Activated CD8-positive, alpha-beta memory T cell treated with anti-CD3 and anti-CD28 coated beads for 36 hours (primary cell): ENCODE data around the gene LRBA. TPM values are rescaled to one million over a fixed set of nuclear protein-coding genes. Genes with fewer than 3 reads are reported as not detected.

Experiments used
- CTCF ChIA-PET: fragments of 350-600 bp; sonication (Branson Sonifier 250); formaldehyde crosslinking; loops from one replicate; lab custom pipeline; 2021; ENCODE audit warnings: antibody characterized with exemption; lab: Charles Lee
- POLR2A ChIA-PET: fragments of 350-600 bp; sonication (Branson Sonifier 250); formaldehyde crosslinking; loops from one replicate; lab custom pipeline; 2021; ENCODE audit warnings: antibody characterized with exemption; lab: Charles Lee
- total RNA-seq, 2 experiments: library from RNA; stranded (reverse); gene quantifications; one replicate each; pipeline ENCODE4 v1.2.3, GENCODE V29; 2021

LRBA gene
- total RNA-seq, 2 experiments from 2014 or later: 62.2 to 64.8 TPM

- ChIA-PET CTCF (no interaction called here), POLR2A (no interaction called here)
Measured at GRCh38 chr4:150240011-150240410, 775.1 kb downstream of the LRBA start.

GRCh38 chr4:150238591-150238990 is 776.5 kb downstream of the LRBA start:
- POLR2A ChIA-PET: no interaction called here

GRCh38 chr4:150237110-150237872 is 777.8 kb downstream of the LRBA start:
- ChIA-PET POLR2A (no interaction called here), CTCF (no interaction called here)

More at GRCh38 chr4:150238591-150238990, 776.5 kb downstream of the LRBA start:
- CTCF ChIA-PET: no interaction called here

GRCh38 chr4:150236626-150237025 is 778.5 kb downstream of the LRBA start:
- CTCF ChIA-PET: no interaction called here

GRCh38 chr4:150235808-150236271 is 779.2 kb downstream of the LRBA start:
- POLR2A ChIA-PET: no interaction called here

More at GRCh38 chr4:150236626-150237025, 778.5 kb downstream of the LRBA start:
- POLR2A ChIA-PET: no interaction called here

GRCh38 chr4:150235317-150235716 is 779.8 kb downstream of the LRBA start:
- CTCF ChIA-PET: no interaction called here
- POLR2A ChIA-PET: no interaction called here

More at GRCh38 chr4:150235808-150236271, 779.2 kb downstream of the LRBA start:
- CTCF ChIA-PET: no interaction called here

- ChIA-PET POLR2A (no interaction called here), CTCF (no interaction called here)
Measured at GRCh38 chr4:150234246-150234645, 780.8 kb downstream of the LRBA start.

GRCh38 chr4:150232029-150232428 is 783.1 kb downstream of the LRBA start:
- CTCF ChIA-PET: interaction anchor here (0.6 kb wide), 1 partner anchor 188 kb away, joined by 3 read pairs; no protein-coding TSS in a partner anchor
- POLR2A ChIA-PET: no interaction called here

GRCh38 chr4:150231107-150231770 is 783.8 kb downstream of the LRBA start:
- CTCF ChIA-PET: no interaction called here

GRCh38 chr4:150230561-150230960 is 784.5 kb downstream of the LRBA start:
- ChIA-PET CTCF (no interaction called here), POLR2A (no interaction called here)

More at GRCh38 chr4:150231107-150231770, 783.8 kb downstream of the LRBA start:
- POLR2A ChIA-PET: no interaction called here

GRCh38 chr4:150229520-150229919 is 785.6 kb downstream of the LRBA start:
- CTCF ChIA-PET: no interaction called here
- POLR2A ChIA-PET: no interaction called here

- CTCF ChIA-PET: no interaction called here
- POLR2A ChIA-PET: no interaction called here
Measured at GRCh38 chr4:150224896-150225591, 790.0 kb downstream of the LRBA start.

GRCh38 chr4:150219841-150220240 is 795.2 kb downstream of the LRBA start:
- ChIA-PET CTCF (interaction anchor here (1.1 kb wide), 1 partner anchor 22 kb away, joined by 3 read pairs; no protein-coding TSS in a partner anchor), POLR2A (no interaction called here)

- CTCF ChIA-PET: no interaction called here
- POLR2A ChIA-PET: no interaction called here
Measured at GRCh38 chr4:150218447-150218846, 796.6 kb downstream of the LRBA start.

GRCh38 chr4:150217808-150218207 is 797.3 kb downstream of the LRBA start:
- CTCF ChIA-PET: no interaction called here
- POLR2A ChIA-PET: no interaction called here

GRCh38 chr4:150217192-150217591 is 797.9 kb downstream of the LRBA start:
- POLR2A ChIA-PET: no interaction called here
- CTCF ChIA-PET: no interaction called here

- POLR2A ChIA-PET: no interaction called here
Measured at GRCh38 chr4:150216726-150217125, 798.4 kb downstream of the LRBA start.

GRCh38 chr4:150215601-150216000 is 799.5 kb downstream of the LRBA start:
- POLR2A ChIA-PET: no interaction called here
- CTCF ChIA-PET: no interaction called here

More at GRCh38 chr4:150216726-150217125, 798.4 kb downstream of the LRBA start:
- CTCF ChIA-PET: no interaction called here
